ENCODE measurements around the gene TGFB2. TPM values are rescaled to one million over a fixed set of nuclear protein-coding genes. Genes with fewer than 3 reads are reported as not detected.

Gene TGFB2
- total RNA-seq, 2 experiments from 2014 or later = not detected

DNA sequence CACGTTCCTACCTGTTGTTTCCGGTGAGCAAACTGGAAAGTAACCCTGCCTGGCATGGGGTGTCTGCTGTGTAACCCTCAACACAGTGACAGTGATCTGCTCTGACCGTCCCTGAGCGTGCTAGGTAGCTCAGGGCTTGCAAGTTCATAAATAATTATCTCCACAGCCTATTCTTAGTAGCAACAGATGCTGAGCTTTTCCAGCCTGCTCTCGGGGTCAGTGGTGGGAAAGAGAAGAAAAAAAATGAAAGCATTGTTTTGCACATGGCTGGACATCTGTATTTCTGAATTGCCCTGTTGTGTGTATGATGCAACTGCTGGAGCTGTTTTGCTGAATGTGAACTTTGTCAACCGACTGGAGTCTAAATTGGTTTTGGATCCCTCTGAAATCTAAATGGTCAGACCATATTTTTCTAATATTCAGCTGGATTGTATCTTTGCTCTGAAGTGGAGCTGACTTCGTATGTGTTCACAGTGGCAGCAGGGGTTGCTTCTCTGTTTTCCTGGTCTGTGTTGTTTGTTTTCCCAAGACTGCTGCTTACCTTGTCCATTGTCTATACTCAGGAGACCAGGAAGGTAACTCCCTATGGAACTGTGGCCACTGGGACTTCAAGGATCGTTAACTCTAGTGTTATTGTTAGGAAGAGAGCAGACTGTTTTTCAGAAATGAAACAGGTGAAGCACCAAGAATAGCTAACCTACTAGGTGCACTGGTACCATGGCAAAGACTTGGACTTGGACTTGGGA lies 27.0 kb downstream of the TGFB2 start:
- Mint-ChIP-seq H3K9me3 (no peaks in the 10 kb centered on the region), H3K27me3 (peaks cover 27% of the 10 kb centered on the region), H3K4me3 (no peak overlapping the region), H3K4me1 (peaks cover 2% of the 10 kb centered on the region), H3K27ac (no peak overlapping the region), H3K36me3 (ENCODE audit: low read depth) (no peaks in the 10 kb centered on the region)
- ChIA-PET POLR2A (no interaction called here), CTCF (no interaction called here)
- DNase-seq = no peak

DNA sequence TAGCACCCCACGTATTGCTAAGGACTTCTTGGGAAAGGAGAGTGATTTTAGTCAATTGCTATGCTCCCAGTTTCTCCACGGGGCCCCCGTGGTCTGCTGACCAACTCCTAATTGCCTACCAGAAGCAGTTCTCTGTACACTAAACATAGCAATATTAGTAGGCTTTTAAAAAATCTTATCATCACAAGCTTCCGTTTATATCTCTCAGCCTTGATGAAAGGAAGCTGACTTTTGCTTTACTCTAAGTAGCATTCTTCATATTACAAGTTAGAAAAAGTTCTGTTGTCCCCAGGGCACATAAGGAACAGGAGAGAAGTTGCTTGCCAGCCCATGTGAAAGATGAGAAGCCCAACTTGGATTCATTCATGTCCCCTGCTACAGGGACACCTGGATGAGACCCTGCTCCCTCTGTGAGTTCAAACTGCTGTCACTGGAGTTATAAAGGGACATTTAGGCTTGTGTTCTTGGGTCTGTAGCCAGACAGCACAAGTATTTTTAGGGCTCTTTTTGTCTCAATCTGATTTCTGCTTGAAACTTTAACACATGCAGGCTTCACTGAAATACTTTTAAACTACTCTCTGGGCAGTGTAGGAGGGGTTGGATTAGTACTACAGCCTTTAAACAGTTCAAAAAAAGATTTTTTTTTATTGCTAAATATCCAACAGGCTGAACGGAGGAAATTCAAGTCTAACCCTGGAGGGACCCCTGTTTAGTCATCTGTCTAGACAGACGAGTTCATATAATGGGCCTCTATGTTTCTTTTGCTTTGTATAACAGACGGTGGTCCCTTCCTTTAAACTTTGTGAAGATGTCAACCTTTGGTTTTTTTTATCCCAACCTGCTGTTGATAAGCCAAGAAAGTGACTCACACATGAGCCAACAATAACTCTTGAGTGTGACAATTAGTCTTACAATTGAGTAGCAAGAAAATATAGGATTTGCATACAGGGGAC lies 29.5 kb downstream of the TGFB2 start:
- CTCF ChIA-PET = no interaction called here

DNA sequence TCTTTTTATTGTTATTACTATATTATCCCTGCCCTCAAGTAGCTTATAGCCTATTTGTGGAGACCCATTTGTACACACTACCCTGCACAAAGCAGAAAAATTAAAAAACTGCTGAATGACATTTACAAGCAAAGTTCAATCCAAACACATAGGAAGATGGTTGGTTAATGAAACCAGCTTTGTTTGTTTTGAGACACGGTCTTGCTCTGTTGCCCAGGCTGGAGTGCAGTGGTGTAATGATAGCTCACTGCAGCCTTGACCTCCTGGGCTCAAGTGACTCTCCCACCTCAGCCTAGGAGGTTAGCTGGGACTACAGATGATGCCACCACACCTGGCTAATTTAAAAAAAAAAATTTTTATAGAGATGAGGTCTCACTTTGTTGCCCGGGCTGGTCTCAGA lies 31.6 kb downstream of the TGFB2 start:
- no peak for DNase-seq
- no peak overlapping the region for H3K4me3 Mint-ChIP-seq
- POLR2A ChIA-PET = interaction anchor here (1.2 kb wide), 1 partner anchor 91 kb away, joined by 3 read pairs; the partner anchor contains the start of gene RRP15
- no peak overlapping the region for H3K27ac Mint-ChIP-seq
- CTCF ChIA-PET = interaction anchor here (0.9 to 1.2 kb wide), 2 partner anchors 38 to 47 kb away, joined by 3 to 4 read pairs; no protein-coding TSS in a partner anchor
- H3K4me1 Mint-ChIP-seq = peaks cover 8% of the 10 kb centered on the region
- H3K36me3 Mint-ChIP-seq (ENCODE audit: low read depth) = no peaks in the 10 kb centered on the region
- H3K27me3 Mint-ChIP-seq = peaks cover 43% of the 10 kb centered on the region
- H3K9me3 Mint-ChIP-seq = no peaks in the 10 kb centered on the region

More for the DNA sequence above, 29.5 kb downstream of the TGFB2 start:
- no peaks in the 10 kb centered on the region for H3K36me3 Mint-ChIP-seq (ENCODE audit: low read depth)
- H3K27ac Mint-ChIP-seq = no peak overlapping the region
- peaks cover 8% of the 10 kb centered on the region for H3K4me1 Mint-ChIP-seq
- no peak for DNase-seq
- peaks cover 36% of the 10 kb centered on the region for H3K27me3 Mint-ChIP-seq
- no peak overlapping the region for H3K4me3 Mint-ChIP-seq
- POLR2A ChIA-PET = no interaction called here
- H3K9me3 Mint-ChIP-seq = no peaks in the 10 kb centered on the region

DNA sequence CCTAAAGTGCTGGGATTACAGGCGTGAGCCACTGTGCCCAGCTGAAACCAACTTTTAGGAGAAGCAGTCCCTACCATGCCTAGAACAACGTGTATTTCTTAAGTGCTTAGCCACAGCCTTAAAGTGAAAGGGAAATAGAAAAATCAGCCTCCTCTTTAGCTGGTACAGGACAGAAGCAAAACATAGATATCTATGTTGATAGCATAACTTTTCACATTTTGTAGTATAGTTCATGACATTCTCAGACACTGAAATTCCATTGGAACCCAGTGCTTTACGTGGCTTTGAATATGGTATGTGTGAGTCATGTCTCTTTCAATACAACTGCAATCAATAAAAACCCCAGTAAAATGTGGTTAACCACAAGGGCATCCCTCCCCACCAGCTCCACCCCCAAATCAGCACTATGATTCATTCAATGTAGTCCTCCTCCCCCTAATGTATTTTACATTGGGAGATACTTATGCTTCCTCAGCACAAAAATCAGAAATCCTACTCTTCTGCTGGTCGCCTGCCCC lies 32.1 kb downstream of the TGFB2 start:
- Mint-ChIP-seq H3K27ac (peak overlapping the region; percentile 14), H3K9me3 (no peaks in the 10 kb centered on the region), H3K4me1 (peaks cover 8% of the 10 kb centered on the region), H3K36me3 (ENCODE audit: low read depth) (no peaks in the 10 kb centered on the region), H3K27me3 (peaks cover 44% of the 10 kb centered on the region), H3K4me3 (no peak overlapping the region)
- ChIA-PET CTCF (interaction anchor here (0.9 to 1.2 kb wide), 2 partner anchors 38 to 47 kb away, joined by 3 to 4 read pairs; no protein-coding TSS in a partner anchor), POLR2A (interaction anchor here (1.2 kb wide), 1 partner anchor 92 kb away, joined by 3 read pairs; the partner anchor contains the start of gene RRP15)
- DNase-seq = peak; percentile 68

DNA sequence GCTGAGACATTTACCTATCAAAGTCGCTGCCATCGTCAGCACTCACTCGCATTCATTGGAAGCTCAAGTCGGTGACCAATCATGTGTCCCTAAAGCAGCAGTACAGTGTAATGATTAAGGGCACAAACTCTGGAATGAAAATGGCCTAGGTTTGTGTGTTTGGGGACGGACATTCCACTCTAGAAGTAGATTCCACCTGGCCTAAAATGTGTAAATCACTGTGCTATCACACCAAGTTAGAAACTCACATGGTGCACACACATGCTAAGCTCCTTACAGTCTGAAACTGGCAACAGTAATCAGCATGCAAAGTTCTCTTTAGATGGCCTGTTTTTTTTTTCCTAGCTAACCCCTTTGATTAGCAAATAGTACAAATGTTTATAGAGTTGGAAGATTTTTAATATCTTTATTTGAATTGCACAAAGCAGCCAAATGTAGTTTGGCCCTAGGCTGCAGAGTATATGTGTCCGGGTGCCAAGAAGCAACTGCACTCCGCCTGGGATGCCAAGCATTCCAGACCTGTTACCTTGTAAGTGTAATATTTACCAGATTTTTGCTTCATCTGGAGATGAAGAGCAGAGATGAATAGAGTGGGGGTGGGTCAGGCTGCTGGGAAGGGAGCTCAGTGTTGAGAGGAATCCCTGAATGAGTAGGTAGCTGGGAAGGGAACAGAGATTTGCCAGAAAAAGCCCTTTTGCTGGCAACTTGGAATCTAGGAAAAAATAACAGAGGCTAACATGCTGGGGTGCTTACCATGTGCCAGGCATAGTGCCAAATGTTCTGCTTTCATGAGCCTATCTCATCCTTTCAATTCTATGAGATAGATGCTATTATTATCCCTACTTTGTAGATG lies 35.2 kb downstream of the TGFB2 start:
- ChIA-PET POLR2A (no interaction called here), CTCF (no interaction called here)

DNA sequence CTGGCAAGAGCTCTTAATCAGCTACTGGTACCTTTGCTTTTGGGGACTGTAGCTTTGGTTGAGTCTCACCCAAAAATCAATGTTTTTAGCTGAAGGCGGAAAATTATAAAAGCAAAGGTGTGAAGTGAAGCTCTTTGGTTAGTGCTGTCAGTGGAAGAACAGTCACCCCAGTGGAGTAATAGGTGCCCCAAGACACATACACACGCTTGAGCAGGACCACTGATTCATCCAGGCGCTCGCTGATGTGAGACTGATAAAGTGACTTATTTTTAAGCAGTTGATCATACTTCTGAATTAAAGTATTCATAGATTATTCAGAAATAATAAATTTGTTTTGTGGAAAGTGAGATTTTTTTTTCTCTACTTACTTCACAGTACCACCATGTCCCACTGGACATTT lies 37.1 kb downstream of the TGFB2 start:
- no peak overlapping the region for H3K27ac Mint-ChIP-seq
- ChIA-PET POLR2A (no interaction called here), CTCF (no interaction called here)
- no peaks in the 10 kb centered on the region for H3K36me3 Mint-ChIP-seq (ENCODE audit: low read depth)
- H3K9me3 Mint-ChIP-seq = no peaks in the 10 kb centered on the region
- H3K27me3 Mint-ChIP-seq = peaks cover 50% of the 10 kb centered on the region
- no peak overlapping the region for H3K4me3 Mint-ChIP-seq
- DNase-seq = no peak
- H3K4me1 Mint-ChIP-seq = peaks cover 4% of the 10 kb centered on the region

More for the DNA sequence above, 35.2 kb downstream of the TGFB2 start:
- Mint-ChIP-seq H3K4me1 (peaks cover 8% of the 10 kb centered on the region), H3K4me3 (no peak overlapping the region), H3K36me3 (ENCODE audit: low read depth) (no peaks in the 10 kb centered on the region), H3K9me3 (no peaks in the 10 kb centered on the region), H3K27ac (no peak overlapping the region), H3K27me3 (peaks cover 52% of the 10 kb centered on the region)
- no peak for DNase-seq

DNA sequence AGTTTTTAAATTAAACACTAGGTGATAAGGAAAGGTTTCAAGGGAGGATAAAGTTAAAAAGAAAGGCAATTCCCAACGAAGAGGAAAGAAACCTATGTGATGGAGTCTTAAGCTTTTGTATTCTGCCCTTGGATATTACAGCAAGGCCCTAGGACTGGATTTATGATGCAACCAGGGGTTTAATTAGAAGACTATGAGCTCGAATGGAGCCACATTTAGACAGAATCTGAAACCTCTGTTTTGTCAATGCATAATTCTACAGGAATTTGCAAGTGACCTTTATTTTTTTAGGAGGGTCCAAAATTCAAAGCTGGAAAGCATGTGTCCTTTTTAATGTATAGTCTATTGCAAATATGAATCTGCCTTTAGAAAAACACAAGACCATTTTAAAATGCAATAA lies 37.9 kb downstream of the TGFB2 start:
- H3K9me3 Mint-ChIP-seq = no peaks in the 10 kb centered on the region
- H3K27ac Mint-ChIP-seq = no peak overlapping the region
- H3K4me3 Mint-ChIP-seq = no peak overlapping the region
- peaks cover 47% of the 10 kb centered on the region for H3K27me3 Mint-ChIP-seq
- CTCF ChIA-PET = no interaction called here
- H3K36me3 Mint-ChIP-seq (ENCODE audit: low read depth) = no peaks in the 10 kb centered on the region
- POLR2A ChIA-PET = no interaction called here
- no peaks in the 10 kb centered on the region for H3K4me1 Mint-ChIP-seq
- no peak for DNase-seq

DNA sequence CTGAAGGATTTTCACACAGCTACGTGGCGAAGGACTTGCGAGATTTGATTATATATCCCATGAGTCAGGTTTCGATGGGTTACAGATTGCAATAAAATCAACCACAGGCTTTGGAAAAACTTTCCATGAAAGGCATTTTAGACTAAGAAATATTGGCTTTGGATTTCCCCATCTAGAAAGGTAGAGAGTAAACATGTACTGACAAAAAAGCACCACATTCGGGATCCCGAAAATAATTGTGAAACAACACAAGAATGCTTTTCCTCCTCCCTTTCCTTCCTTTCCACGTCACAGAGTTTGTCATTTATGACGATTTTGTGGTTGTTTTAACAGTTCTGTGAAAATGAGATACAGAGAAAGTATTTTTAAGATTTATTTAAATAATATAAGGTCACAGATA lies 38.5 kb downstream of the TGFB2 start:
- H3K36me3 Mint-ChIP-seq (ENCODE audit: low read depth) = no peaks in the 10 kb centered on the region
- ChIA-PET CTCF (no interaction called here), POLR2A (no interaction called here)
- H3K4me3 Mint-ChIP-seq = no peak overlapping the region
- no peaks in the 10 kb centered on the region for H3K9me3 Mint-ChIP-seq
- DNase-seq = no peak
- H3K27me3 Mint-ChIP-seq = peaks cover 45% of the 10 kb centered on the region
- no peak overlapping the region for H3K27ac Mint-ChIP-seq
- no peaks in the 10 kb centered on the region for H3K4me1 Mint-ChIP-seq

DNA sequence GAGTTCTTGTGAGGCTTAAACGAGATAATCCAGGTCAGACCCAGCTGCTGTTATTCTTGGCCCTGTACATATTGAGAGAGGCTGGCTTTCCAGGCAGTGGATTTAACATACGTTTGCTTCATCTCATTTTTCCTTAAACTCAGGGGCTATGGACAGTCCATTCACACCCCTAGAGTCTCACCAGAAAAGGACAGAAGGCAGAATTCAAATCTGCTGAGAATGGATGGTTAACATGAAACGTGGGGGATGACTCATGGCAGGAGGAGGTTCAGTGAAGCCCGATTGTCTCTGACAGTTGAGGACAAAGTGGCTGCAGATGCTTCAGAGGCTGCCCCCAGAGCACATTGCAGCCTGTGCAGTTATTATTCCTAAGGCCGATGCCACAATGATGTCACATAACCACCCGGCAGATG lies 39.5 kb downstream of the TGFB2 start:
- H3K4me3 Mint-ChIP-seq = no peak overlapping the region
- ChIA-PET POLR2A (no interaction called here), CTCF (no interaction called here)
- no peak overlapping the region for H3K27ac Mint-ChIP-seq
- no peaks in the 10 kb centered on the region for H3K36me3 Mint-ChIP-seq (ENCODE audit: low read depth)
- no peaks in the 10 kb centered on the region for H3K9me3 Mint-ChIP-seq
- peaks cover 41% of the 10 kb centered on the region for H3K27me3 Mint-ChIP-seq
- H3K4me1 Mint-ChIP-seq = no peaks in the 10 kb centered on the region
- DNase-seq = no peak

DNA sequence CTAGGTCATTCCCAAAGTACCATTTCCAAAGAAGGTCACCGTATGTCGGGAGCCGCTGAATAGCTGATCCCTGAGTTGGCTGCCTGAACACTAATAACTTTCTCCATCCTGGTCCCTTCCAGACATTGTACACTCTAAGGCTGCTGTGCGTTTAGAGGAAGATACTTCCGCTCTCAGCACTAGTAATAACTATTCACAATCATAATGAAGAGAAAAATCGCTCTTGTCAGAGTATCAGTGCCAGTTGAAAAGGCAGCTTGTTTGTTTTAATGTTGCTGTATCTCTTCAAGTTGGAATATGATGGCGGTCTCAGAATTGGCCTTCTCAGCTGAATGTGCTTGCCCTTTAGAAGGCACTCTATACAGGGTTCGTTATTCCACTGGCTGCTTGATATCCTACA lies 43.5 kb downstream of the TGFB2 start:
- CTCF ChIA-PET = no interaction called here
- no peak overlapping the region for H3K27ac Mint-ChIP-seq
- no peaks in the 10 kb centered on the region for H3K4me1 Mint-ChIP-seq
- POLR2A ChIA-PET = no interaction called here
- H3K27me3 Mint-ChIP-seq = peaks cover 26% of the 10 kb centered on the region
- DNase-seq = no peak
- no peaks in the 10 kb centered on the region for H3K36me3 Mint-ChIP-seq (ENCODE audit: low read depth)
- H3K4me3 Mint-ChIP-seq = no peak overlapping the region
- no peaks in the 10 kb centered on the region for H3K9me3 Mint-ChIP-seq

DNA sequence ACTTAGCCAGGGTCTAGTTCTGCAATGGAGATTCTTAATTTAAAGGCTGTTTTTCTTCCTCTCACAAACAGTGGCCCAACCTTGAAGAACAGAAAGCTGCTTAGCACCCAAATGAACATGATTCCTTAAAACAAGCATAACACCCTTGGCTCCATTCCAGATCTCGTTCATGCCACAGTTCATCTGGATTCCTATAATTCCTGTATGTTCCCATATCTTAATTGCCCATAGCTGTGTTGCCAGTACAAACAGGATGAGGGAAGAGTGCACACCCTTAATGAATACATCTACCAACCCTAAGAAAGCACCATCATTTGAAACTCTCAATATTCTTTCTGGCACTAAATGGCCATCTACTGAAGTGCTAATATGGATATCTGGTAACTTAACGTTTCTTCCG lies 45.5 kb downstream of the TGFB2 start:
- H3K9me3 Mint-ChIP-seq = no peaks in the 10 kb centered on the region
- H3K36me3 Mint-ChIP-seq (ENCODE audit: low read depth) = no peaks in the 10 kb centered on the region
- DNase-seq = no peak
- ChIA-PET POLR2A (no interaction called here), CTCF (interaction anchor here (0.6 kb wide), 1 partner anchor 1367 kb away, joined by 3 read pairs; no protein-coding TSS in a partner anchor)
- H3K4me1 Mint-ChIP-seq = no peaks in the 10 kb centered on the region
- H3K27ac Mint-ChIP-seq = no peak overlapping the region
- no peak overlapping the region for H3K4me3 Mint-ChIP-seq
- peaks cover 13% of the 10 kb centered on the region for H3K27me3 Mint-ChIP-seq

DNA sequence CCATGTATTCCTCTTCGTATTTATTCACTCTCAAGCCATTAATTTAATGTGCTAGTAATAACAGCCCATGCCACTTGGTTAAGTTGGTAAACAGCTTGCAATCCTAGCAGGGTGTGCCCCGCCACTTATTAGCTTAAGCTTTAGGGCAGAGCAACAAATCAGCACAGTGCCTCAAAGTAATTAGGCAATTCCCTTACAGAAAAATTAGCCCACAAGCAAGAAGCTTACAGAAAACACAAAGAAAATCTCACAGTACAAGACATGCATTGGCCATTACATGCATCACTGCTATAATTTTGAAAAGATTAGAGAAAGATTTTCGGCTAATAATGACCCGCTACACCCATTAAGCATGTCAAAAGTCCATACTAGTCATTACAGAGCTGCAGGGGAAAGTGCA lies 47.6 kb downstream of the TGFB2 start:
- no peaks in the 10 kb centered on the region for H3K36me3 Mint-ChIP-seq (ENCODE audit: low read depth)
- H3K9me3 Mint-ChIP-seq = no peaks in the 10 kb centered on the region
- H3K4me1 Mint-ChIP-seq = no peaks in the 10 kb centered on the region
- peaks cover 8% of the 10 kb centered on the region for H3K27me3 Mint-ChIP-seq
- ChIA-PET CTCF (no interaction called here), POLR2A (no interaction called here)
- H3K4me3 Mint-ChIP-seq = no peak overlapping the region
- no peak for DNase-seq
- H3K27ac Mint-ChIP-seq = no peak overlapping the region

DNA sequence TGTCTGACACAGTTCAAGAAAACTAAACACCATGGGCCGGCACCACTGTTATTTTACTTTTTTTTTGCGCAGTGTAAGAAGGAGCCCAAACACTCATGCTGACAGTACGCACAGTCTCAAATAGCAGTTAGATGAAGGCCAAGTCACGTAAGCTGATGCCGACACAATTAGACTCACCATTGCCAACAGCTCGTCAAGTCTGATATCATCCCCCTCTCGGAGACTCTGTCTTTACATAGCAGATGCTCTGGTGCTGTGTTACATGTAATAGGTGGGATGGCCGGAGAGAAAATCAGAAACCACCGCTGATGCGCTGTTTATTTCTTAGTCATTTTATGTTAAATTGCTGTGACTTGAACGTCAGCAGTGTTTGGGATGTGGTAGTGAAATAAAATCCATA lies 49.3 kb downstream of the TGFB2 start:
- no peak overlapping the region for H3K27ac Mint-ChIP-seq
- H3K4me3 Mint-ChIP-seq = no peak overlapping the region
- POLR2A ChIA-PET = no interaction called here
- H3K4me1 Mint-ChIP-seq = no peaks in the 10 kb centered on the region
- H3K27me3 Mint-ChIP-seq = peaks cover 8% of the 10 kb centered on the region
- DNase-seq = no peak
- CTCF ChIA-PET = no interaction called here
- no peaks in the 10 kb centered on the region for H3K36me3 Mint-ChIP-seq (ENCODE audit: low read depth)
- H3K9me3 Mint-ChIP-seq = no peaks in the 10 kb centered on the region

All from activated CD4-positive, alpha-beta memory T cell treated with anti-CD3 and anti-CD28 coated beads, Interleukin-2, amount 10 ng/mL, durations not matched to agents 7 days and 5 days (primary cell).